PFSK-1 (cell line): ENCODE data around the gene CNFN.

Experiments
- FOXP2 ChIP-seq: optimal IDR thresholded peaks from 2 replicates; pipeline ENCODE3; 2011; ENCODE audit warnings: borderline replicate concordance, control low read depth, inconsistent platforms; ENCODE audit not compliant: insufficient read depth; ENCODE audit errors: extremely low read length, extremely low read depth
- POLR2AphosphoS5 ChIP-seq: IDR thresholded peaks from 2 replicates; pipeline ENCODE4 v1.6.1; 2012; ENCODE audit warnings: low read depth, mild to moderate bottlenecking, control low read depth, low read length, moderate library complexity
- REST ChIP-seq, 2 experiments: IDR thresholded peaks; 2 replicates each; pipeline versions ENCODE4 v1.6.1 to v1.8.0; 2011 to 2012; ENCODE audit warnings: low read depth in 2 of 2, low read length in 2 of 2, control low read depth in 1 of 2, inconsistent platforms in 1 of 2, mild to moderate bottlenecking in 1 of 2, moderate library complexity in 1 of 2; ENCODE audit not compliant: insufficient read depth in 1 of 2
- SIN3A ChIP-seq: IDR thresholded peaks from 2 replicates; pipeline ENCODE4 v1.6.1; 2012; ENCODE audit warnings: mild to moderate bottlenecking, low read length, moderate library complexity, borderline replicate concordance; ENCODE audit not compliant: insufficient read depth
- TAF1 ChIP-seq: IDR thresholded peaks from 2 replicates; pipeline ENCODE4 v1.6.1; 2012; ENCODE audit warnings: low read length, control low read depth, borderline replicate concordance; ENCODE audit not compliant: insufficient read depth

CNFN gene

GRCh38 chr19:42424345-42424707 lies 34.2 kb upstream of the CNFN start:
- no peak for TF ChIP-seq REST (IDR thresholded peaks at IDR 0.05; ENCODE audit: insufficient read depth in 1 of 2, low read depth in 2 of 2, low read length in 2 of 2)
- no peak for TF ChIP-seq TAF1
- no peak for TF ChIP-seq FOXP2
- TF ChIP-seq SIN3A: no peak
- TF ChIP-seq POLR2AphosphoS5: no peak

GRCh38 chr19:42423462-42424344 lies 33.6 kb upstream of the CNFN start:
- TF ChIP-seq SIN3A (no peak), POLR2AphosphoS5 (no peak), TAF1 (no peak), FOXP2 (no peak), REST (IDR thresholded peaks at IDR 0.05; ENCODE audit: insufficient read depth in 1 of 2, low read depth in 2 of 2, low read length in 2 of 2) (no peak)

GRCh38 chr19:42422901-42423461 lies 32.9 kb upstream of the CNFN start:
- TF ChIP-seq POLR2AphosphoS5: no peak
- no peak for TF ChIP-seq SIN3A
- TF ChIP-seq FOXP2: no peak
- TF ChIP-seq TAF1: no peak
- no peak for TF ChIP-seq REST (IDR thresholded peaks at IDR 0.05; ENCODE audit: insufficient read depth in 1 of 2, low read depth in 2 of 2, low read length in 2 of 2)

GRCh38 chr19:42422092-42422900 lies 32.2 kb upstream of the CNFN start:
- TF ChIP-seq TAF1: no peak
- no peak for TF ChIP-seq SIN3A
- TF ChIP-seq FOXP2: no peak
- no peak for TF ChIP-seq REST (IDR thresholded peaks at IDR 0.05; ENCODE audit: insufficient read depth in 1 of 2, low read depth in 2 of 2, low read length in 2 of 2)
- TF ChIP-seq POLR2AphosphoS5: no peak
